ENCODE measurements around the gene SH3GL1. TPM values are rescaled to one million over a fixed set of nuclear protein-coding genes. Genes with fewer than 3 reads are reported as not detected.
"Not testable (repeated sequence)": the region's sequence is repeated elsewhere in the genome, so short reads cannot be mapped to it uniquely, and the experiment has no call there.

Gene SH3GL1
- total and polyA plus RNA-seq, 2 experiments from 2014 or later, result 92.8 to 97.9 TPM

DNA sequence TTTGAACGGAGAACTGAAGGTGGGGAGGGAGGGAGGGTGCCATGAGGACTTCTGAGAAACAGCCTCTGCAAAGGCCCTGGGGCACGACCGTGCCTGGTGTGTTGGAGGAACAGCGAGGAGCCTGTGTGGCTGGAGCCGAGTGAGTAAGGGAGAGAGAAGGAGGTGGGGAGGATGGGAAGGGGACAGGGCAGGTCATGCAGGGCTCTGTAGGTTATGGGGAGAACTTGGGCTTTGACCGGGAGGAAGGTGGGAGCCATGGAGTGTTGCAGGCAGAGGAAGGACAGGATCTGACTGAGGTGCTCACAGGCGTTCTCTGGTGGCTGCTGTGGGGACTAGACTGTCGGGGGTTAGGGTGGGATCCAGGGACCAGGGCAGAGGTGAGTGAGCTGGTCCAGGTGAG lies 50.2 kb downstream of the SH3GL1 start:
- no peak overlapping the region for H3K4me3 ChIP-seq
- no peak overlapping the region for H3K27ac ChIP-seq
- no peak for DNase-seq (ENCODE audit: low read depth in 1 of 2, low spot score in 1 of 2)
- no peaks in the 10 kb centered on the region for H3K27me3 ChIP-seq
- no peaks in the 10 kb centered on the region for H3K9me3 ChIP-seq (ENCODE audit: low read depth)
- peaks cover 4% of the 10 kb centered on the region for H3K36me3 ChIP-seq
- no peaks in the 10 kb centered on the region for H3K4me1 ChIP-seq (ENCODE audit: low read depth)
- TF ChIP-seq, protein P1, sequence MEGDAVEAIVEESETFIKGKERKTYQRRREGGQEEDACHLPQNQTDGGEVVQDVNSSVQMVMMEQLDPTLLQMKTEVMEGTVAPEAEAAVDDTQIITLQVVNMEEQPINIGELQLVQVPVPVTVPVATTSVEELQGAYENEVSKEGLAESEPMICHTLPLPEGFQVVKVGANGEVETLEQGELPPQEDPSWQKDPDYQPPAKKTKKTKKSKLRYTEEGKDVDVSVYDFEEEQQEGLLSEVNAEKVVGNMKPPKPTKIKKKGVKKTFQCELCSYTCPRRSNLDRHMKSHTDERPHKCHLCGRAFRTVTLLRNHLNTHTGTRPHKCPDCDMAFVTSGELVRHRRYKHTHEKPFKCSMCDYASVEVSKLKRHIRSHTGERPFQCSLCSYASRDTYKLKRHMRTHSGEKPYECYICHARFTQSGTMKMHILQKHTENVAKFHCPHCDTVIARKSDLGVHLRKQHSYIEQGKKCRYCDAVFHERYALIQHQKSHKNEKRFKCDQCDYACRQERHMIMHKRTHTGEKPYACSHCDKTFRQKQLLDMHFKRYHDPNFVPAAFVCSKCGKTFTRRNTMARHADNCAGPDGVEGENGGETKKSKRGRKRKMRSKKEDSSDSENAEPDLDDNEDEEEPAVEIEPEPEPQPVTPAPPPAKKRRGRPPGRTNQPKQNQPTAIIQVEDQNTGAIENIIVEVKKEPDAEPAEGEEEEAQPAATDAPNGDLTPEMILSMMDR (IDR thresholded peaks at IDR 0.05; ENCODE audit: low read depth, low read length), result no peak

DNA sequence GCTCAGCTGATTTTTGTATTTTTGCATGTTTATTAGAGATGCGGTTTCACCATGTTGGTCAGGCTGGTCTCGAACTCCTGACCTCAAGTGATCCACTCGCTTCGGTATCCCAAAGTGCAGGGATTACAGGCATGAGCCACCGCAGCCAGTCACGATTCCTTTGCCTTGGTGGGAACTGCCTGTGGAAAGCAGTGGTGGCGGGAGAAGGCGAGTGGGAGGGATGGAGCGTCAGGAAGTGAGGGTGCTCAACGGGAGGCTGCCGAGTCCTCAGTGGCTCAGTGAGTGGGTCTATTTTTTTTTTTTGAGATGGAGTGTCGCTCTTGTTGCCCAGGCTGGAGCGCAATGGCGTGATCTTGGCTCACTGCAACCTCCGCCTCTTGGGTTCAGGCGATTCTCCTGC lies 51.1 kb downstream of the SH3GL1 start:
- not testable (repeated sequence) for H3K4me3 ChIP-seq; H3K27ac ChIP-seq; H3K9me3 ChIP-seq (ENCODE audit: low read depth); H3K36me3 ChIP-seq; H3K4me1 ChIP-seq (ENCODE audit: low read depth); DNase-seq (ENCODE audit: low read depth in 1 of 2, low spot score in 1 of 2); H3K27me3 ChIP-seq

DNA sequence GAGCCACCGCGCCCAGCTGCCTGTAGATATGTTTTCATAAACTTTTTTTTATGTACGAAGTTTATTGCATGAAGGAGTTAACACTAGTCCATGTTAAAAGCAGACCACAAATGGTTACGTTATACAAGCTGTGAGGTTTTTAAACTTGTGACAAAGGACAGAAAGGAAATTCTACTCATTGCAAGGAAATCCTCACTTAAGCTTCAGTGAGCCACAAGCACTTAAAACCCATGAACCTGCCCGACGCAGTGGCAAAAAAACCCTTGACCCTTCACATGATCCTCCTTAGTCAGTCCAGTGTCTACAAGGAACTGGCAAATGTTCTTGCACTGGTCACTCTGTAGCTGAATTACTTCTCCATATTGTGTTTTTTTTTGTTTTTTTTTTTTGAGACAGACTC lies 52.8 kb downstream of the SH3GL1 start:
- TF ChIP-seq, protein P1 (IDR thresholded peaks at IDR 0.05; ENCODE audit: low read depth, low read length), result no peak
- H3K36me3 ChIP-seq, result peaks cover 4% of the 10 kb centered on the region
- no peaks in the 10 kb centered on the region for H3K4me1 ChIP-seq (ENCODE audit: low read depth)
- H3K27ac ChIP-seq, result no peak overlapping the region
- H3K27me3 ChIP-seq, result no peaks in the 10 kb centered on the region
- DNase-seq (ENCODE audit: low read depth in 1 of 2, low spot score in 1 of 2), result no peak
- H3K9me3 ChIP-seq (ENCODE audit: low read depth), result no peaks in the 10 kb centered on the region
- H3K4me3 ChIP-seq, result no peak overlapping the region

DNA sequence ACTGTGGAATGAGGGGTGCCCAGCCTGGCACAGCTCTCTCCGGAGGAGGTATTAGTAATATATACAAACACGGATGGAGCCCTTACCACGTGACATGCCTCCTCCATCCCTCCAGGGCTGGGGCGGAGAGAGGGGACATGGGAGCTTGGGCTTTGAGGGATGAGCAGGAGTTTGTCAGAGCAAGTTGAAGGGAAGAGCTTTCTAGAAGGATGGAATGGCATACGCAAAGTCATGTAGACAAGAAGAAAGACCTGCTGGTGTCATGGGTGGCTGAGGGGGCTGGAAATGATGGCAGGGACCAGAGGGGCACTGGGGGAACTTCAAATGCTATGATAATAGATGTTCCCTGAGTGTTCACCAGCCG lies 54.3 kb downstream of the SH3GL1 start:
- Histone ChIP-seq H3K27me3 (no peaks in the 10 kb centered on the region), H3K4me1 (ENCODE audit: low read depth) (peaks cover 4% of the 10 kb centered on the region), H3K27ac (no peak overlapping the region), H3K4me3 (no peak overlapping the region), H3K36me3 (peaks cover 4% of the 10 kb centered on the region), H3K9me3 (ENCODE audit: low read depth) (no peaks in the 10 kb centered on the region)
- DNase-seq (ENCODE audit: low read depth in 1 of 2, low spot score in 1 of 2), result no peak
- TF ChIP-seq, protein P1 (IDR thresholded peaks at IDR 0.05; ENCODE audit: low read depth, low read length), result no peak

DNA sequence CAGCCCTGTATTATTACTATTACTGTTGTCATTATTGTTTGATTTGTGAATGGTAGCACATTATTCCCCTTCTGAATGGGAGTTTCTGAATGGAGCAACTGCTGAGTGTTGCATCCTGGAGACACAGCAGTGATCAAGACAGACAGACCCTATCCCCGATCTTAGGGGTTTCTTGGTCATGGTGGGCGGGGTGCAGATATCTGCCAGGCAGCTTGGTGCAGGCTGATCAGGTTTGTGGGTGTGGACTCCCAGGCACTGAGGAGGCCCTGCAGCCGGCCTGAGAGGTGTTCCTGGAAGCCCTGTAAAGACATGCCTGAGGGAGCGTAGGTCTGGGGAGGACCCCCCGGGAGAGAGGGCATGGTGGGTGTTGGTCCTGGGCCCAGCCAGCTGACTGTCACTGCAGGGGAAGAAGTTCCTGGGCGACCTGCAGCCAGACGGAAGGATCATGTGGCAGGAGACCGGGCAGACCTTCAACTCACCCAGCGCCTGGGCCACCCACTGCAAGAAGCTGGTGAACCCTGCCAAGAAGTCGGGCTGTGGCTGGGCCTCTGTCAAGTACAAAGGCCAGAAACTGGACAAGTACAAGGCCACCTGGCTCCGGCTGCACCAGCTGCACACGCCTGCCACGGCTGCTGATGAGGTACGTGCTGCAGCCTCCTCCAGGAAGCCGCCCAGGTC lies 54.9 kb downstream of the SH3GL1 start:
- Histone ChIP-seq H3K27me3 (no peaks in the 10 kb centered on the region), H3K27ac (no peak overlapping the region), H3K4me3 (no peak overlapping the region), H3K36me3 (peaks cover 4% of the 10 kb centered on the region), H3K4me1 (ENCODE audit: low read depth) (peaks cover 4% of the 10 kb centered on the region), H3K9me3 (ENCODE audit: low read depth) (no peaks in the 10 kb centered on the region)
- DNase-seq (ENCODE audit: low read depth in 1 of 2, low spot score in 1 of 2), result no peak
- TF ChIP-seq, protein P1 (IDR thresholded peaks at IDR 0.05; ENCODE audit: low read depth, low read length), result no peak

DNA sequence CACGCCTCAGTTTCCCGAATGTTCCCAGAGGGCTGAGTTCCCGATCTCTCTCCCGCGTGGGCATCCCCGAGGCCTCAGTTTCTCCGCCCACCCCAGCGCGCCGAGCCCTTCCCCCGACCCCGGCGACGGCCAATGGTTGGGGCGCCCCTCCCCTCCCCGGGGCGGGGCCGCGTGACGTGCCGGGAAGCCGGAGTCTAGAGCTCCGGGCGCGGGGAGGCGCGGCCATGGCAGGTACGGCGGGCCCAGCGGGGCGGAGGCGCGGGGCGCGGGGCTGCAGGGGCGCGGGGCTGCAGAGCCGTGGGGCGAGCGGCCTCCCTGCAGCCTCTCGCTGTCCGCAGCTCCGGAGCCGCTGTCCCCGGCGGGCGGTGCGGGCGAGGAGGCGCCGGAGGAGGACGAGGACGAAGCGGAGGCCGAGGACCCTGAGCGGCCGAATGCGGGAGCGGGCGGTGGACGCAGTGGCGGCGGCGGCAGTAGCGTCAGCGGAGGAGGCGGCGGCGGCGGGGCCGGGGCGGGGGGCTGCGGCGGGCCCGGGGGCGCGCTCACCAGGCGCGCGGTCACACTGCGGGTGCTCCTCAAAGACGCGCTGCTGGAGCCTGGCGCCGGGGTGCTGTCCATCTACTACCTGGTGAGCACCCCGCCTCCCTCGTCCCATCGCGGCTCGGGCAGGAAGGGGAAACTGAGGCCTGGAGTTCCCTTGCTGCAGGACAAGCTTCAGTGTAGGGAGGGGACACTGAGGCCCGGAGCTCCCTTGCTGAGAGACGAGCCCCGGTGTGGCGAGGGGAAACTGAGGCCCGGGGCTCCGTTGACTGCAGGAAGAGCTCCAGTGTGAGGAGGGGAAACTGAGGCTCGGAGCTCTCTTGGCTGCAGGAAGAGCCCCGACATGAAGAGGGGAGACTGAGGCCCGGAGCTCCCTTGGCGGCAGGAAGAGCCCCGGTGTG lies 56.7 kb downstream of the SH3GL1 start, which contains the start of gene MPND:
TSS of gene MPND (plus strand) at position 193 of the 938 bp plus-strand sequence. CDS start at position 225, 32 bp downstream.
- peaks cover 7% of the 10 kb centered on the region for H3K4me1 ChIP-seq (ENCODE audit: low read depth)
- TF ChIP-seq, protein P1 (IDR thresholded peaks at IDR 0.05; ENCODE audit: low read depth, low read length), result no peak
- H3K27ac ChIP-seq, result peak within 1 kb of the TSS; percentile 89
- DNase-seq (ENCODE audit: low read depth in 1 of 2, low spot score in 1 of 2), result peak; percentile 86 to 95
- H3K36me3 ChIP-seq, result peaks cover 4% of the 10 kb centered on the region
- H3K27me3 ChIP-seq, result no peaks in the 10 kb centered on the region
- H3K4me3 ChIP-seq, result peak within 1 kb of the TSS; percentile 62
- H3K9me3 ChIP-seq (ENCODE audit: low read depth), result no peaks in the 10 kb centered on the region

Data from cardiac muscle cell (in vitro differentiated cells and primary cell).